ENCODE data around the gene ADGRA1.
A peak's percentile ranks its signal among the peaks of the same experiment; 100 is the strongest.

ADGRA1 gene

DNA sequence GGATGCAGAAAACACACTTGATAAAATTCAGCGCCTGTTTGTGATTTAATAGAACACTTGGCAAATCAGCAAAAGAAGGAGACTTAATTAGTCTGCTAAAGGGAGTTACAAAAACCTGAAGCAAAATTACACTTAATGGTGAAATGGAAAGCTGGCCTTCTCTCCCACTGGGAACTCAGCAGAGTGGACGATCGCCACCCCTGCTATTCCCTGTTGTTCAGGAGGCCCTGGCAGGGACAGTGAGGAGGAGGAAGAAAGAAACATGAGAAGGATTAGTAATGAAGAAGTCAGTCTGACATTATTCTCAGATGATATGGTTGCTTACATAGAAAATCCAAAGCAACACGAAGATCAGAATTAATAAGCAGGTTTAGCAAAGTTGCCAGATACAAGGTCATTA, 66.7 kb downstream of the ADGRA1 start:
- DNase-seq: no peak

DNA sequence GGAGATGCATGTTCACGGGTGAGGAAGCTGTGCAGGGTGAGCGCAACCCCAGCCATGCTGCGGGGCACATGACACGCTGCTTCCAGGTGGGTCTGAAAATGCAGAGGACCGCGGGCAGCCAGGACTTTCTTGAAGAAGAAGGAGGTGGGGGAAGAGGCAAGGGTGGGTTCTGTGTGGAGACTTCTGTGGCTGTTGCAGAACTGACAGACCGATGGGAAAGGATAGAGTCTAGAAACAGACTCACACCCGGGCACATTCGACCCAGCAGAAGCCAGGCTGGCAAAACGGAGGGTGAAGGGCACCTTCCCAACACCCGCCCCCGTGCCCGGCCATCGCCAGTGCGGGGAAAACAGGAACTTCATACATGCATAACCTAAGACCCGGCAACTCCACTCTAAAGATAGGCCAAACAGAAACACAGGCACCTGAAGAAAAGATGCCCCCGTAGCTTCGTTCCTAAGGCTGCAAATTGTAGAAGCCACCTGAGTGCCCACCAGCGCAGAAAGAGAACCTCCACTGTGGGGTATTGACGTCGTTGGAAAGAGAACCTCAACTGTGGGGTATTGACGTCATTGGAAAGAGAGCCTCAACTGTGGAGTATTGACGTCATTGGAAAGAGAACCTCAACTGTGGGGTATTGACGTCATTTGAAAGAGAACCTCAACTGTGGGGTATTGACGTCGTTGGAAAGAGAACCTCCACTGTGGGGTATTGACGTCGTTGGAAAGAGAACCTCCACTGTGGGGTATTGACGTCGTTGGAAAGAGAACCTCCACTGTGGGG, 67.5 kb downstream of the ADGRA1 start:
- DNase-seq: no peak

DNA sequence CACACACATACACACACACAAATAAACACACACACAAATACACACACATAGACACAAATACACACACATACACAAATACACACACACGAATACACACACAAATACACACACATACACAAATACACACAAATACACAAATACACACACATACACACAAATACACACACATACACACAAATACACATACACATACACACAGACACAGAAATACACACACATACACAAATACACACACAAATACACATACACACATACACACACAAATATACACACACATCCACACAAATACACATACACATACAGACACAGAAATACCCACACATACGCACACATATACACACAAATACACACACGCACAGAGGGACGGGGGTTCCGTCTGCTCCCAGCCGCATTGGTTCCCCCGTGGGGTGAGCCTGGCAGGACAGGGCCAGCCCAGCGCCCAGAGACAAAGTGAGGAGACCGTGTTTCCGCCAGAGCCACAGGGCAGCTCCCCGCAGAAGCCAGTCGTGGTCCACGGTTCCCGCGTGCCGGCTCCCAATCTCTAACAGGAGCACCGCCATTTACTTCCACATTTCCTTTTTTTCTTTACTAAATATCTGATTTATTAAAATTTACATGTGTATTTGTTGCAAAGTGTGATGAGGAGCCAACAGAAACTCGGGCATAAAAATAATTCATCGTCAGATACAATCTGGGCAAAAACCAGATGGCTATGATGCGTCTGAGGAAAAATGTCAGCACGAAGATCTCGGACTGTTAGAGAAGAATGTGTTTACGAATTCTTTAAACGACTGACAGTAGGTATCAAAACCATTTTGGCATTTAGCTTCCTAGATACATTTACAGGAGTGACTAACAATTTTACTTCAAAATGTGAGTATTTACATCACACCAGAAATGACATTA, 69.2 kb downstream of the ADGRA1 start:
- no peak for DNase-seq

DNA sequence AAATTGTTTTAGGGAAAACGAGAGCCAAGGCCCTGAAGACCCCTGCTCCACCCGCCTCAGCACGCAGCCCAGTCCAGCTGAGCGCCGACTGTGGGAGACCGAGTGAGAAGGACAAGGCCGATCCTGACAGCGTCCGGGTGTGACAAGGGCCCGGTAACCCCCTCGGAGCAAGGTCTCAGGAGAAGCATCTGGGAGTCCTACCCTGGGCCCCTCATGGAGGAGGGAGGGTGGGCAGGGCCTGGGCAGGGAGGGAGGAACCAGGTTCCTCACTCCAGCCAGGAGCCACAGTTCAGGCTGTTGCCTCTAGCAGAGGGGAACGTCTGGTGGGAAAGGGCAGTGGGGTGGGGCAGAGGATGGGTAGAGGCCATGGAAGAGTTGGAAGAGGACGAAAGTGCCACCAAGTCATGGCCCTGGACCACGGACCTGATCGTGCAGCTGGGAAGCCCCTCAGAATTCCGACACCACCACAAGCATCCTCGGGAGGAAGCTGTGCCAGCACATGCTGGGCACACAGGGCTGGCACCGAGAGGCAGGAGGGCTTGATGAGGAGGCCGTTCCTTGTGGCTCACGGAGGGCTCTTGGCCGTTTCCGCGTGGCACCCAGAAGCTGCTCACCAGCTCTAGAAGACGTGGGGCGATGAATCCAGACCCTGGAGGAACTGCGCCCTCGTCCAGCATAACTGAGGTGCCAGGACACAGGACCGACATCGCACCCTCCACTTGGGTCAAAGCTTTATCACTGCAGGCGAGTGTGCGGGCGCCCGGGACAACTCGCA, 70.1 kb downstream of the ADGRA1 start:
- no peak for DNase-seq

DNA sequence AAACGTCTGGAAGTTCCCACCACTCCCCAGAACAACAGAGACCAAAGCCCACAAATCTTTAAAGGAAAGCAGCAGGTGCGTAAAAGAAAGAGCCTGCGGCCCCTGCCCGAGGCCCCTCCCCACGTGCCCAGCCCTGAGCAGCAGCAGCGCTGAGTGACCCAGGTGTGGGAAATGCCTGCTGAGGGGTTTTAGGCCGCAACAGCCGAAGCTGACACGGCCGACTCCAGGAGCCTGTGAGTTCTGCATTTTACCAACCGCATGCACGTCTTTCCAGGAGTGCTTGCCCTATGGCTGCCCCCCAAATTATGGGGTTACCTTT, 70.7 kb downstream of the ADGRA1 start:
- no peak for DNase-seq

DNA sequence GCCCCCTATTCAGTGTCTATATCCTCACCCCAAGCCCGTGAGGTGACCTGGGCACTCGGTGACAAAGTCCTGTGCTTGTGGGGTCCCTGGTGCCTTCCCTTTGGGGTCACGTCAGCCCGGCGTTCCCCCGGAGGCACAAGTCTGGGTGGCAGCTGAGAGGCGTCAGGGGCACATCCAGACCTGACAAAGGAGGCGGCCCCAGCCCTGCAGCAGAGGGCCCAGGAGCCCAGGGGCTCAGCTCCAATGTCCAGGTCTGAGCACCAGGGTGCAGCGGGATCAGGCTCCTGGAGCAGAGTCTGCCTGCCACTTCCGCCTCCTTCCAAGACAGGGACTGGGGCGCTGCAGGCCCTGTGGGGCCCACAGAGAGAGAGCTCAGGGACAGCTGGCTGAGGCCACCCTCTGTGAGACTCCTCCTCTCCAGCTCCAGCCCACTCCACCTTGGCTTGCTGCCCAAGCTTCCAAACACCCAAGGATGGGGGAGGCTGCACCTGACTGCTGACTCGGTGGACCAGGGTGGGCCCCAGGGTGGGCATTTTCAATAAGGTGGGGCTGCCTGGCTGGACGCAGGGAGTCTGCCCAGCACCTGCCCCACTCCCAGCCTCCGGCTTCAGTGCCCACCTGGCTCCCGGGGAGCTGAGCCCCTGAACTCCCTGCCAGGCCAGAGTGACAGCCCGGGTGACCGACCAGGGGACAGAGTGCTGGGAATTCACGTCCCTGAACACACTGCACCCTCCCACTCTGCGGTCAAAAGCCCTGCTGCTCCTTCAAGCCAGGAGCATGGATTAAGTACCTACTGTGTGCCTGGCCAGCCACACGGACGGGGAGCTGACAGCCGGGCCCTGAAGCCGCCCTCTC, 71.3 kb downstream of the ADGRA1 start:
- DNase-seq: peak; percentile 33

DNA sequence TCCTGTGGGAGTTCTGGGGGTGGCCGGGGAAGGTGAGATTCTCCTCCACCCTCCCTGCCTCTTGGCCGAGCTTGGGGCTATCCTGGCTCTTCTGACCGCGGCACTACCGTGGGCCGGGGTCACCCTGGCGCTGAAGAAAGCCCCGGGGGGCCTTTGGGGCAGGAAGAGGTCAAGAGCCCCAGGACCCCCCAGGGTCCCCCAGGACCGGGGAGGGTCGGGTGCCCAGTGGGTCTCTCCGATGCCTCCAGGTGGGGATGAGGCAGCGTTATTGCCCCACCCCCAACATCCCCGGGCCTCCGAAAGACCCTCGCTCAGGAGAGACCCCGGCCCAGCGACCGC, 71.9 kb downstream of the ADGRA1 start:
- no peak for DNase-seq

DNA sequence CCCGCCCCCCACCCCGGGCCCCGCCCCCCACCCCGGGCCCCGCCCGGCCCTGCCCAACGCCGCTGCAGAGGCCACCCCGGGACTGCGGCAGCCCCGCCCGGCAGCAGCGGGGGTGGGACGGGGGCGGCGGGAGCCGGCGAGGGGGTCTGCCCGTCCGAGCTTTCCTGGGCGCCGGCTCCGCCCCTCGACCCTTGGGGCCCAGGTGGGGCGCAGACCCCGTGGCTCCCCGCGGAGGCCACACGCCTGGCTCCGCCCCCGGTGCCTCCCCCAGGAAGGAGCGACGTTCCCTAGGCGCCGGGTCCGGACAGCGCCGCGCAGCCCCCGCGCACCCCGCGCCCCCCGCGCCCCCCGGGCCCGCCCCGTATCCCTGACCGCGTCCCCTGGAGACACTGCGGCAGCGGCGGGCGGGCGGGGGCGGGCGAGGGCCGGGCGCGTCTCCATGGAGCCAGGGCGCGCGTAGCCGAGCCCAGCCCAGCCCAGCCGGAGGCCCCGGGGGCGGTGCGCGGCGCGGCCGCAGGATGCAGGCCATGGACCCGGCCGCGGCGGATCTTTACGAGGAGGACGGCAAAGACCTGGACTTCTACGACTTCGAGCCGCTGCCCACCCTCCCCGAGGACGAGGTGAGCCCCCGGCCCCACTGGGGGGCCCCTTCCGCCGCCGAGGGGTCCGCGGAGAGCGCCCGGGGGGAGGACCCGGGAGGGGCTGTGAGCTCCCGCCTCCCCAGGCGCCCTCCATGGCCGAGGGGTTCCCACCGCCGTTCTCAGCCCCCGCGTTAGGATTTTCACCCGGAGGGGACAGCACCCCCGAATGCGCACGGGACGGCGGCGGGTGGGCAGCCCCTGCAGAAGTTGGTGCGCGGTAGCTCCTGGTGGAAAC, 72.5 kb downstream of the ADGRA1 start, which contains the start of gene KNDC1:
Gene KNDC1, plus strand, starts transcription at position 270 of the 876 bp plus-strand sequence. Its CDS starts 249 bp downstream, at position 519.
- DNase-seq: no peak

DNA sequence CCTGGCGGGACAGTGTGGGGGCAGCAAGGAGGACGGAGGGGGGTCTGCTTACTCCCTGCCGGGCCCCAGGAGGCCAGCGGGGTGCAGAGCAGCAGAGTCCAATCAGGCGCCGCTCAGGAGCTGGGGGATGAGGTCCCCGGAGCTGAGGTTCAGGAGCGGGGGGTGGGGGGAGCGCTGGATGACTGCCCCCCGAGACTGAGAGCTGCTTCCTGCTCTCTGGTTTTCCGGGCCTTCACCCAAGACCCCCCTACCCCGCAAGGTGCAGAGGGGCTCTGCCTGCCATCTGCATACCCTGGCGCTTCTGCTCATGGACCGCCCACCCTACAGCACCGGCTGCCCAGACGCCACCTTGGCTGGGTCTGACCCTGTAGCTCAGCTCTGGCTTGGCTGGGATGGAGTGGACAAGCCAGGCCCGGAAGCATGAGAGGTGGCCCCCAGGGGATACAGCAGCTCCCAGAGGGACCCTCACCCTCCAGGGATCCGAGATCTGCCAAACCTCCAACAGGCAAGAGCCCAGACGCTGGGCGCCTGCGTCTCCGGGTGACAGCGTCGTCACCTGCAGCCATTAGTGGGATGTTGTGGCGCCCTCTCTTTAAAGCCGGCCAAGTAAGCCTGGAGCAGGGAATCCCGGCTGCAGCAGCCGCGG, 73.2 kb downstream of the ADGRA1 start:
- no peak for DNase-seq

DNA sequence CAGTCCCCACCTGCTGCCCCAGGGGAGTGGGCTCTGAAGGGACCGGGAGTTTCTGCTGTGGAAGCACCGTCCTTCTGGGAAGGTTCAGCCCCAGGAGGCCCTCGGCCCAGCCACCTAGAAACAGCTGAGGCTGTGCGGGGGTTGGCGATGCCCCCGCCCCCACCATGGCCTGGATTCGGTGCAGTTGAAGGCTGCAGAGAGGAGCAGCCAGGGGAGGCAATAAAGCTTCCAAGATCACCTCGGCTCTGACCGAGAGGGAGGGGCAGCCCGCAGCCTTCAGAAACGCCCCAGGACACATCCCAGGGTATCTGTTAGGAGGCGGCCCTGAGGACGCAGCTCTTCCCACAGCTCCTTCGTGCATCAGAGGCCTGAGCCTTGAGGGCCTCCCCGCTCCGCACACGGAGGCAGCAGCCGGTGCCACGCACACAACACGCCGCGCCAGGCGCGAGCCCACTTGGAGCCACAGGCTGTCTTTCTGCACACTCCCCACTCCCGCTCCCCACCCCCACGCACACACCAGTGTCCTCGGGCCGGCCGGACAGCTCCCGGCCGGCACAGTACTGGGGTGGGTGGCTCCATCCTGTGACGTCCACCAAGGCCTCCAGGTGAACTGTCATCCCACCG, 73.9 kb downstream of the ADGRA1 start:
- DNase-seq: no peak

DNA sequence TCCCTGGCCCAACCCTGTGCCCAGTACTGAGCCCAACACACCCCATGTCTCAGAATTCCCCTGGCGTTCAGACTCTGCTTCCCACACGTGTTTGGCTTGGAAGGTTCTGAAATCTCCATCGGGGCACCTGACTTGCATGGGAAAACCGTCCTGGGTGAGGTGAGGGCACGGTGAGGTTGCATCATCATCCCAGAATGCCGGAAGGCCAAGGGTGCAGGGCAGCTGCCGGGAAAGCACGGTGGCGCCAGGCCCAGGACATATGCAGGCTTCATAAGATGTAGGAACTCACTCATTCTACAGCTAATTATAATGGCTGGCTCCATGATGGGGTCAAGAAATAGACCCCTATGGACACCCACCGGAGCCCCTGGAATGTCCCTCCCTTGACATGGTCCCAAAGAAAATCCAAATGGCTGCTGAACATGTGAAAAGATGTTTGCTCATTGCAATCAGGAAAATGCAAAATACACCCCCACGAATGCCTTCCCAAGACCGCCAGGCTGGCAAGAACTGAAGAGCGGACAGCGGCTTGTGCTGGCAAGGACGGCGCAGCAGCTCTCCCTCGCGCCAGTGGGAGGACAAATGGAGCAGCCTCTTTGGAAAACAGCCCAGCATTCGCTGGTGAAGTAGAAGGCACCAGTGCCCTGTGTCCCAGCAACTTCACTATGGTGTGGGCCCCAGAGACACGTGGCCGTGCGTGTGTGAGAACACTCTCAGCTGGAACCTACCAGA, 74.6 kb downstream of the ADGRA1 start:
- DNase-seq: no peak

DNA sequence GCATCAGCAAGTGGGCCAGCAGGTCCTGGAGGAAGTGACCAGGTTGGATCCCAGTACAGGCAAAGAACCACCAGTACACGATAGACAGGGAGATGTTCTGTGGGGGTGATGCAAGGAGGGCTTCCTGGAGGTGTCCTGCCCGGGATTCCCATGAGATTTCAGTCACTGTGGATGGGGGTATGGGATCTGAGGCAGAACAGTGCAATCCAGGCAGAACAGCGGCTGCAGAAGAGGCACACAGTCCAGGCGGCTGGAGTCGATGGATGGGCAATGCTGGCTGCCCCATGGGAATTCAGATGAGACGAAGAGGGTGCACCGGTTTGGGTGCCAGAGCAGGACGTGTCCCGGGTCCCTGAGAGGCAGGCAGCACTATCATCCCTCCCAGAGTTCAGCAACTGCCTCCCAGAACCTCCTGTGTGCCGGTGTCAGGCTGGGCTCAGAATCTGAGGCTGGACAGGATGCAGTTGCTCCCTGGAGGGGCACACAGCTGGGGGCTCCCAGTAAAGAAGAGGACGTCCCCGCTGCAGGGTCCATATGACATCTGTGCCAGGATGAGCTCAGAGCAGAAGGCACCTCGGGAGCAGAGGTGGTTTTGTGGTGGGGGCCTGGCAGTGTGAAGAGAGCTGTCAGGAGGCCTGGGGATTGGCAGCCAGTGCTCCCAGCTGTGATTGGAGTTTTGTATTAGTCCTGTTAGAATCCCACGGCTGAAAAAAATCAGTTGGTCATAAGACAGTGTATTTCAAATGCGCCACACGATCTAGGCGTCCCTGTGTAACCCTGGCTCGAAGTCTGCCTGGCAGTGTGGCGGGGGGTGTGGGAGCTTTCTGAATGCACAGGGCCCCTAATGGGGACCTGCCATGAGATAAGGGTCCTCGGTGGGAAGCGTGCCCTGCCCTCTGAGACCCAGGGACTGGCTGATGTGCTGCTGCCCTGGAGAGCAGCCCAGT, 75.5 kb downstream of the ADGRA1 start:
- no peak for DNase-seq

DNA sequence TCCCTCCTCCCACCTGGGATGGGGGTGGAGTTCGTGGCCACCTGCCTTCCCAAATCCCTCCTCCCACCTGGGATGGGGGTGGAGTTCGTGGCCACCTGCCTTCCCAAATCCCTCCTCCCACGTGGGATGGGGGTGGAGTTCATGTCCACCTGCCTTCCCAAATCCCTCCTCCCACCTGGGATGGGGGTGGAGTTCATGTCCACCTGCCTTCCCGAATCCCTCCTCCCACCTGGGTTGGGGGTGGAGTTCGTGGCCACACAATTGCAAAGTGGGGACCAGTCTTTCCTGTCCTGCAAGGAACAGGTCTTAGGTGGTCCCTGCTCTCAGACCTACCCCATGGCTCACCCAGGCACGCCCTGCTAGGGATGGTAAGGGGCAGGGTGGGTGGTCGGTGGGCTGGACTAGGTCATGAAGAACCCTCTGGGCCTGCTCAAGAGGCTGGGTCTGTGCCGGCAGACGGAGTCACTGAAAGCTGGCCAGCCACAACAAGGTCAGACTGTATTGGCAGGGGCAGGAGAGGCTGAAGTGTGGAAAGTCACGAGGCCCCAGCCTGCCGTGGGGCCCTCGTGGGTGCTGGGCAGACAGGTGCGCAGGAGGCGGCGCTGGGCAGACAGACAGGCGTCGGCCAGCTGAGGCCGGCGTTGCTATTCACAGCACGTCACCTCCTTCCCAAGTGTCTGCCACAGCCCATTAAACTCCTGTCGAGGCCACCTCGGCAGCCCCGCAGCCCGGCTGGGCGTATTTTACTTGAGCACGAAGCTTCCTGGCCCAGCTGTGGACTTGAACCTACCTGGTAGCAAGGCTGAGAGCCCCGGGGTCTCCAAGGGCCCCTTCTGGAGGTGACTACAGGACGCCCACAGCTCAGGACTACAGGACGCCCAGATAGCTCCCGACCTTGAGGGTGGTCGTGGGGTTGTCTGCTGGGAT, 76.4 kb downstream of the ADGRA1 start:
- DNase-seq: peak; percentile 43

DNA sequence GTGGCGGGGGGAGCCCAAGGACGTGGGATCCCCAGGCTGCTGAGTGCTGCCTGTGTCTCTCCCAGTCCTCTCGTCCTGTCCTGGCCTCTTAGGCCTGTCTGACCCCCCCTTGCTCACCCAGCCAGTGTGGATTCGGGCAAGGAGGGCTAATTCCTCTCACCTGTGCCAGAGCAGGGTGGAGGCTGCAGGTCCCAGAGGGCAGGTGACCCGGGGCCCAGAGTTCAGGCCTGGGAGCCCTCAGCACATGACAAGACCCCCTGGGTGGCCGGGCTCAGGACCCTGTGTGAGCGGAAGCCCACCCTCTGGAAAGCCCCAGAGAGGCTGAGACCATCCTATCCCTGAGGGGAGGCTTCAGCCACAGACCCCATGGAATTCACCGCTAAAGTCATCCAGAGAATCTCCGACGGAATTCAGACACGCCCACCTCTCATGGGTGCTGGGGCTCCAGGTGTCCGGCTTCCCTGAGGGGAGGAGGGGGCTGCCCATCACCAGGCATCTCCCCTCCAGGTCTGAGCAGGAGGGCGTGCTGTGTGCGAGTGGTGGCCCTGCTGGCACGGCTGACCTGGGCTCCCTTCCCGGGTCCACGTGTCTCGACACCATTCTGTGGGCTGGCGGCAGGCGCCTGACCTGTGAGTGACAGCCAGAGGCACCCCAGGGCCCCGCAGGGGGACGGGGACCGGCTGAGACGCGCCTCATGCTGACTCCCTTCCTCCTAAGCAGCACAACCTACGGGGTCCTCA, 77.3 kb downstream of the ADGRA1 start:
- DNase-seq: no peak

DNA sequence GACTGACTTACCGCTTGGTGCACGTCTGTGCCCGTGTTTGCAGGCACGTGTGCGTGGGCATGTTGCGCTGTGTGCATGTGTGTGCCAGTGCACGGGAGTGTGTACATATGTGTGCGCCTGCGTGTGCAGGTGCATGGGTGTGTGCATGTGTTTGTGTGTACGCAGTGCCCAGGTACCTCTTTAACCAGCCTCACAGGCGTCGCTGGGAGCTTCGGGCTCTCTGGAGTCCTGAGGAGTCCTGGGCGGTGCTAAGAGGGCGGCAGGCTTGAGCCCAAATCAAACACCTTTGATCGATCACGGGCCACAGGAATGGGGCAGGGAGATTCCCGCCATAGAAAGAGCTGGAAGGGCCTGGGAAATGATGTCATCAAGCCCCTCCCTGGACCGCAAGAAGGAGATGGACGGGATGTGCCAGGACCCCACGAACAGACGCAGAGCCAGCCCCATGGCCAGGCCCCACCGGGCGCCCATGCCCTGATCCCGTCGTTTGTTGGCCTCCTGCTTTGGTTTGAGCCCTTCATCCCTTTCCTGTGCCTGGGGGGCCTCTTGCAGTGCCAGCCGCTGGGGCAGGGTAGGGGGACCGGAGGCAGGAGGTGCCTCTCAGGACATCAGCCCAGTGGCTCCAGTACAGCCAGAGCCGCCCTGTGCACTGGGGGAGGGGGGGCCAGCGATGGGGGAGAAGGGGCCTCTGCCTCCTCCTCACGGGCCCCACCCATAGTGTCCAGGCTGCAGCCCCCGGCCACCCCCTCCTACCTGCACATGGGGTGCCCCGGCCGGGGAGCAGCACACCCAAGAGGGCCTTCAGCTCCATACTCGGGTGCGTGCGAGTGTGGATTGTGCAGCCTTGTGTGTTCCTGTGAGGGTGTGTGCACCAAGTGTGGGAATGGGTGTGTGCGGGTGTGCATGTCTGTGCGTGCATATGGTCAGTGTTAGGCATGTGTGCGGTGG, 78.1 kb downstream of the ADGRA1 start:
- DNase-seq: no peak

DNA sequence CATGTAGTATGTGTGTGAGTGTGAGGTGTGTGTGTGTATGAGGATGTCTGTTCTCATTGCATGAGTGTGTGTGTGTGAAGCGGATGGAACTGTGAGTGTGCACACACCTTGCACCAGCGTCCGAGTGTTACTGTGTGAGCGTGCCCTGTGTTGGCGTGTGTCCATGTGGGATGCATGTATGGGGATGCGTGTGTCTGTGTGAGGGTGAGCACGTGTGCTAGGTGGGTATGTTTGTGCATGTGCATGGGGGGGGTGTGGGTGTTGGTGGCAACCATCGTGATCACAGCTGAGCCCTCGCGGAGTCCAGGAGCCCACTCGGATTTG, 78.7 kb downstream of the ADGRA1 start:
- DNase-seq: no peak
